Measurements from ENCODE around the gene SMG6. TPM values are rescaled to one million over a fixed set of nuclear protein-coding genes. Genes with fewer than 3 reads are reported as not detected.

The SMG6 gene
- total and polyA plus RNA-seq, 2 of the 8 experiments (the other 6 are each of a cell fraction or from before 2014, with no cell fraction given) = 18.5 to 25.2 TPM

DNA sequence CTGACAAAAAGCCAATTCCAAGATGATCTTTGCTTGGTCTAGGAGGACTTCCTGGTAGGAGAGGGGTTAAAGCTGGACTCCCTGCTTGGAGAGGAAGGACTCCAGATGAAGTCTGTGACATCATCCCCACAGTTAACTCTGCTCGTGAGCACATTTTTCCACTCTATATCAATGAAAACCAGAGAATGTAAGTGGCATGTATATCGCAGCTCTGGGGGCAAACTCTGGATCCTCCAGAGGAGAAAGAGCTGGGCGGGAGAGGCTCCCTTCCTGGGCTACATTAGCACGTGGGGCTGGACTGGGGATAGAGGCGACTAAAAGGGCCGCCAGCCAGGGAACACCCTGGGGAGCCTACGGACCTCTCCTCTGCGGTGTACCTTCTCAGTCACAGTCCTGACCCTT, 214.6 kb downstream of the SMG6 start:
- no peak overlapping the region for H3K9ac ChIP-seq (replicated peaks in 1 of 4; ENCODE audit: extremely low read depth in 1 of 4, low read depth in 3 of 4, low read length in 3 of 4)
- no peak for DNase-seq (ENCODE audit: low read depth in 1 of 2, low spot score in 2 of 2)
- POLR2A ChIA-PET (ENCODE audit: partially characterized antibody) = interaction anchor here (0.6 kb wide), 1 partner anchor 891 kb away, joined by 3 read pairs; no protein-coding TSS in a partner anchor
- TF ChIP-seq, protein P1, sequence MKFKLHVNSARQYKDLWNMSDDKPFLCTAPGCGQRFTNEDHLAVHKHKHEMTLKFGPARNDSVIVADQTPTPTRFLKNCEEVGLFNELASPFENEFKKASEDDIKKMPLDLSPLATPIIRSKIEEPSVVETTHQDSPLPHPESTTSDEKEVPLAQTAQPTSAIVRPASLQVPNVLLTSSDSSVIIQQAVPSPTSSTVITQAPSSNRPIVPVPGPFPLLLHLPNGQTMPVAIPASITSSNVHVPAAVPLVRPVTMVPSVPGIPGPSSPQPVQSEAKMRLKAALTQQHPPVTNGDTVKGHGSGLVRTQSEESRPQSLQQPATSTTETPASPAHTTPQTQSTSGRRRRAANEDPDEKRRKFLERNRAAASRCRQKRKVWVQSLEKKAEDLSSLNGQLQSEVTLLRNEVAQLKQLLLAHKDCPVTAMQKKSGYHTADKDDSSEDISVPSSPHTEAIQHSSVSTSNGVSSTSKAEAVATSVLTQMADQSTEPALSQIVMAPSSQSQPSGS (IDR thresholded peaks at IDR 0.05; ENCODE audit: low read length) = no peak
- TF ChIP-seq FOSL1 (IDR thresholded peaks at IDR 0.05; ENCODE audit: insufficient read depth, low read depth, low read length) (no peak), RFX5 (IDR thresholded peaks at IDR 0.05; ENCODE audit: borderline replicate concordance, low read depth, low read length) (no peak), CREB1 (IDR thresholded peaks at IDR 0.05) (no peak), NANOG (IDR thresholded peaks at IDR 0.05; ENCODE audit: insufficient read depth, low read depth, low read length, poor library complexity, severe bottlenecking) (no peak), POLR2AphosphoS5 (IDR thresholded peaks at IDR 0.05; ENCODE audit: low read depth, low read length) (no peak), GTF2F1 (IDR thresholded peaks at IDR 0.05; ENCODE audit: borderline replicate concordance, low read depth, low read length) (no peak), TCF12 (IDR thresholded peaks at IDR 0.05; ENCODE audit: low read depth, low read length) (no peak), SP2 (IDR thresholded peaks at IDR 0.05; ENCODE audit: low read length) (no peak), TAF1 (IDR thresholded peaks at IDR 0.05; ENCODE audit: low read depth, low read length) (no peak), POU5F1 (IDR thresholded peaks at IDR 0.05; ENCODE audit: low read depth, low read length) (no peak)
- TF ChIP-seq, protein P2, sequence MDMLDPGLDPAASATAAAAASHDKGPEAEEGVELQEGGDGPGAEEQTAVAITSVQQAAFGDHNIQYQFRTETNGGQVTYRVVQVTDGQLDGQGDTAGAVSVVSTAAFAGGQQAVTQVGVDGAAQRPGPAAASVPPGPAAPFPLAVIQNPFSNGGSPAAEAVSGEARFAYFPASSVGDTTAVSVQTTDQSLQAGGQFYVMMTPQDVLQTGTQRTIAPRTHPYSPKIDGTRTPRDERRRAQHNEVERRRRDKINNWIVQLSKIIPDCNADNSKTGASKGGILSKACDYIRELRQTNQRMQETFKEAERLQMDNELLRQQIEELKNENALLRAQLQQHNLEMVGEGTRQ (IDR thresholded peaks at IDR 0.05; ENCODE audit: low read length) = no peak

More for the DNA sequence above, 214.6 kb downstream of the SMG6 start:
- H3K23ac ChIP-seq (ENCODE audit: insufficient read length) = no peak overlapping the region
- H3K79me1 ChIP-seq (ENCODE audit: low read depth, low read length) = no peaks in the 10 kb centered on the region
- no peak overlapping the region for H2BK12ac ChIP-seq (ENCODE audit: low read depth, low read length)
- no peak for FAIRE-seq
- no peak overlapping the region for H2BK120ac ChIP-seq (replicated peaks; ENCODE audit: low read depth, low read length)
- H3K23me2 ChIP-seq (ENCODE audit: low read depth, low read length) = no peaks in the 10 kb centered on the region
- H3K18ac ChIP-seq (ENCODE audit: extremely low read depth, low read length) = no peak overlapping the region
- no peak overlapping the region for H4K5ac ChIP-seq (ENCODE audit: insufficient read length, low read depth, low read length)
- no peak overlapping the region for H3K14ac ChIP-seq (ENCODE audit: insufficient read length)
- no peak overlapping the region for H3K4me3 ChIP-seq (ENCODE audit: extremely low read depth in 1 of 4, insufficient read depth in 2 of 4, low read depth in 3 of 4, low read length in 4 of 4)
- H3K27ac ChIP-seq (ENCODE audit: low read depth, low read length) = no peak overlapping the region
- CTCF ChIA-PET (ENCODE audit: partially characterized antibody) = interaction anchor here (0.7 to 3.5 kb wide), 8 partner anchors 13 to 156 kb away, joined by 3 to 23 read pairs (median 6); partner anchors contain the start of gene HIC1
- H3K4ac ChIP-seq (replicated peaks; ENCODE audit: insufficient read length, low read depth, low read length) = no peak overlapping the region
- no peak overlapping the region for H4K91ac ChIP-seq (replicated peaks; ENCODE audit: insufficient read length, low read length)
- no peaks in the 10 kb centered on the region for H3K36me3 ChIP-seq (ENCODE audit: control insufficient read depth in 2 of 4, insufficient read depth in 4 of 4, low read length in 3 of 4)
- H3K56ac ChIP-seq (replicated peaks; ENCODE audit: insufficient read length, low read depth, low read length) = no peak overlapping the region
- H2BK15ac ChIP-seq (ENCODE audit: low read length) = no peak overlapping the region
- no peaks in the 10 kb centered on the region for H3K9me3 ChIP-seq (ENCODE audit: insufficient read depth in 2 of 2, low read depth in 1 of 2, low read length in 1 of 2)
- H2BK20ac ChIP-seq (ENCODE audit: low read length) = no peak overlapping the region
- peaks cover 0 to 15% (median 4%) of the 10 kb centered on the region in 4 experiments; a peak in 4 of 7 replicates for H3K4me1 ChIP-seq (replicated peaks in 1 of 4; ENCODE audit: control insufficient read depth in 3 of 4, insufficient read depth in 4 of 4, low read length in 3 of 4)
- no peak overlapping the region for H2BK5ac ChIP-seq (ENCODE audit: low read depth, low read length)
- H2AFZ ChIP-seq (ENCODE audit: low read length) = no peak overlapping the region
- H4K20me1 ChIP-seq (replicated peaks in 1 of 2; ENCODE audit: control insufficient read depth in 1 of 2, insufficient read depth in 2 of 2, low read length in 2 of 2) = peaks cover 0 to 5% of the 10 kb centered on the region in 2 experiments
- H3K27me3 ChIP-seq (replicated peaks in 1 of 4; ENCODE audit: control insufficient read depth in 3 of 4, extremely low read depth in 1 of 4, insufficient read depth in 3 of 4, low read length in 3 of 4) = no peaks in the 10 kb centered on the region
- H3K4me2 ChIP-seq (ENCODE audit: insufficient read depth in 1 of 2, low read depth in 2 of 2, low read length in 2 of 2) = no peak overlapping the region
- H4K8ac ChIP-seq (ENCODE audit: extremely low read depth, insufficient read depth, low read length) = no peak overlapping the region
- no peaks in the 10 kb centered on the region for H3K79me2 ChIP-seq (ENCODE audit: control insufficient read depth in 1 of 2, insufficient read depth in 2 of 2, low read length in 2 of 2)
- 91% methylated on average over 8 of the region's 8 CpGs; no CpG with 5 or more reads in 1 of the 2 experiments for WGBS, 2 experiments (ENCODE audit: extremely low coverage in 1 of 2, insufficient coverage in 1 of 2, insufficient read length in 1 of 2, insufficient replicate concordance in 2 of 2, low coverage in 1 of 2, low lambda C conversion rate in 2 of 2, missing lambda C conversion rate in 1 of 2)
- H2AK5ac ChIP-seq (ENCODE audit: low read depth, low read length) = no peak overlapping the region
